ENCODE results near the gene ETV1. TPM values are rescaled to one million over a fixed set of nuclear protein-coding genes. Genes with fewer than 3 reads are reported as not detected.

ETV1 gene
- total RNA-seq, 1 experiment from 2014 or later = 0.52 TPM

GRCh38 chr7:13844954-13845353, 144.5 kb downstream of the ETV1 start:
- no peaks in the 10 kb centered on the region for H3K36me3 Mint-ChIP-seq (ENCODE audit: insufficient read depth, unreplicated experiment)
- intact Hi-C loops (cut with micrococcal nuclease; ENCODE audit: unreplicated experiment) = no loop called here
- Histone ChIP-seq H3K4me1 (no peaks in the 10 kb centered on the region), H3K36me3 (ENCODE audit: control insufficient read depth, insufficient read depth, low read length) (no peaks in the 10 kb centered on the region), H3K9me3 (no peaks in the 10 kb centered on the region), H3K27me3 (replicated peaks; ENCODE audit: control insufficient read depth, insufficient read depth, low read length) (no peaks in the 10 kb centered on the region), H3K4me3 (ENCODE audit: low read depth, low read length) (no peak overlapping the region)
- H3K27ac Mint-ChIP-seq (ENCODE audit: unreplicated experiment) = no peak overlapping the region
- ChIA-PET CTCF (no interaction called here), POLR2A (no interaction called here)
- TF ChIP-seq, protein P1, sequence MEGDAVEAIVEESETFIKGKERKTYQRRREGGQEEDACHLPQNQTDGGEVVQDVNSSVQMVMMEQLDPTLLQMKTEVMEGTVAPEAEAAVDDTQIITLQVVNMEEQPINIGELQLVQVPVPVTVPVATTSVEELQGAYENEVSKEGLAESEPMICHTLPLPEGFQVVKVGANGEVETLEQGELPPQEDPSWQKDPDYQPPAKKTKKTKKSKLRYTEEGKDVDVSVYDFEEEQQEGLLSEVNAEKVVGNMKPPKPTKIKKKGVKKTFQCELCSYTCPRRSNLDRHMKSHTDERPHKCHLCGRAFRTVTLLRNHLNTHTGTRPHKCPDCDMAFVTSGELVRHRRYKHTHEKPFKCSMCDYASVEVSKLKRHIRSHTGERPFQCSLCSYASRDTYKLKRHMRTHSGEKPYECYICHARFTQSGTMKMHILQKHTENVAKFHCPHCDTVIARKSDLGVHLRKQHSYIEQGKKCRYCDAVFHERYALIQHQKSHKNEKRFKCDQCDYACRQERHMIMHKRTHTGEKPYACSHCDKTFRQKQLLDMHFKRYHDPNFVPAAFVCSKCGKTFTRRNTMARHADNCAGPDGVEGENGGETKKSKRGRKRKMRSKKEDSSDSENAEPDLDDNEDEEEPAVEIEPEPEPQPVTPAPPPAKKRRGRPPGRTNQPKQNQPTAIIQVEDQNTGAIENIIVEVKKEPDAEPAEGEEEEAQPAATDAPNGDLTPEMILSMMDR (IDR thresholded peaks at IDR 0.05; ENCODE audit: insufficient read depth in 1 of 2, low read depth in 1 of 2, low read length in 1 of 2, severe bottlenecking in 1 of 2, unreplicated experiment in 1 of 2) = no peak
- H3K27me3 Mint-ChIP-seq (ENCODE audit: insufficient read depth, unreplicated experiment) = peaks cover 7% of the 10 kb centered on the region
- DNase-seq = no peak
- H3K4me1 Mint-ChIP-seq (ENCODE audit: low read depth, unreplicated experiment) = peaks cover 13% of the 10 kb centered on the region
- no TSS peak for BruUV-seq (replicated peaks)
- H3K4me3 Mint-ChIP-seq (ENCODE audit: unreplicated experiment) = no peak overlapping the region
- H3K9me3 Mint-ChIP-seq (ENCODE audit: unreplicated experiment) = no peaks in the 10 kb centered on the region

- BruUV-seq (replicated peaks) = no TSS peak
- H3K36me3 Mint-ChIP-seq (ENCODE audit: insufficient read depth, unreplicated experiment) = no peaks in the 10 kb centered on the region
- CTCF ChIA-PET = no interaction called here
Measured at GRCh38 chr7:13841284-13841683, 148.2 kb downstream of the ETV1 start.

More at GRCh38 chr7:13841284-13841683, 148.2 kb downstream of the ETV1 start:
- no peak for DNase-seq
- TF ChIP-seq, protein P1 (IDR thresholded peaks at IDR 0.05; ENCODE audit: insufficient read depth in 1 of 2, low read depth in 1 of 2, low read length in 1 of 2, severe bottlenecking in 1 of 2, unreplicated experiment in 1 of 2) = no peak
- Histone ChIP-seq H3K4me3 (ENCODE audit: low read depth, low read length) (no peak overlapping the region), H3K4me1 (no peaks in the 10 kb centered on the region), H3K9me3 (no peaks in the 10 kb centered on the region), H3K36me3 (ENCODE audit: control insufficient read depth, insufficient read depth, low read length) (no peaks in the 10 kb centered on the region), H3K27me3 (replicated peaks; ENCODE audit: control insufficient read depth, insufficient read depth, low read length) (no peaks in the 10 kb centered on the region)
- peaks cover 13% of the 10 kb centered on the region for H3K4me1 Mint-ChIP-seq (ENCODE audit: low read depth, unreplicated experiment)
- intact Hi-C loops (cut with micrococcal nuclease; ENCODE audit: unreplicated experiment) = no loop called here
- H3K4me3 Mint-ChIP-seq (ENCODE audit: unreplicated experiment) = no peak overlapping the region
- H3K9me3 Mint-ChIP-seq (ENCODE audit: unreplicated experiment) = no peaks in the 10 kb centered on the region
- H3K27ac Mint-ChIP-seq (ENCODE audit: unreplicated experiment) = no peak overlapping the region
- POLR2A ChIA-PET = no interaction called here
- H3K27me3 Mint-ChIP-seq (ENCODE audit: insufficient read depth, unreplicated experiment) = peaks cover 9% of the 10 kb centered on the region

Measured in Caco-2 (cell line).